Stimulated activated effector memory CD8-positive, alpha-beta T cell treated with anti-CD3 and anti-CD28 coated beads, Interleukin-12 subunit alpha, Interleukin-12 subunit beta, amount 100 ng/mL, for 72 hours (primary cell): Measurements from ENCODE around the gene SFRP2.

Experiments used
- ATAC-seq: fragments of 150-1000 bp; cut with Tn5 transposase; 2 replicates; pipeline ENCODE4 v1.10.0; 2021
- DNase-seq, 2 donors: peaks; one replicate each; pipeline ENCODE4 v3.0.0; 2021 to 2022; ENCODE audit warnings: low spot score in 2 of 2
- H3K27ac Mint-ChIP-seq: one replicate; pipeline ENCODE4 v1.8.0; 2022; ENCODE audit warnings: mild to moderate bottlenecking, mixed read lengths
- H3K36me3 Mint-ChIP-seq: one replicate; pipeline ENCODE4 v1.8.0; 2022; ENCODE audit warnings: mild to moderate bottlenecking, mixed read lengths
- H3K4me1 Mint-ChIP-seq: one replicate; pipeline ENCODE4 v1.8.0; 2022; ENCODE audit warnings: mixed read lengths
- H3K4me3 Mint-ChIP-seq: one replicate; pipeline ENCODE4 v1.8.0; 2022; ENCODE audit warnings: mild to moderate bottlenecking, mixed read lengths
- H3K9me3 Mint-ChIP-seq: one replicate; pipeline ENCODE4 v1.8.0; 2022; ENCODE audit warnings: mixed read lengths

SFRP2 gene

GRCh38 chr4:153788413-153789276 is at the start of gene SFRP2:
TSS of gene SFRP2 (minus strand) at chr4:153789083. CDS start at chr4:153788835, 248 bp downstream.
- no peak within 1 kb of the TSS for H3K27ac Mint-ChIP-seq
- H3K9me3 Mint-ChIP-seq = no peaks in the 10 kb centered on the region
- H3K4me3 Mint-ChIP-seq = peak within 1 kb of the TSS; percentile 44
- H3K36me3 Mint-ChIP-seq = no peaks in the 10 kb centered on the region
- H3K4me1 Mint-ChIP-seq = peaks cover 27% of the 10 kb centered on the region
- ATAC-seq (no peak), DNase-seq (no peak)

GRCh38 chr4:153838564-153838963 is 49.7 kb upstream of the SFRP2 start:
- DNase-seq (no peak), ATAC-seq (no peak)
- Mint-ChIP-seq H3K27ac (no peak overlapping the region), H3K4me1 (no peaks in the 10 kb centered on the region), H3K9me3 (no peaks in the 10 kb centered on the region), H3K36me3 (no peaks in the 10 kb centered on the region), H3K4me3 (no peak overlapping the region)

- Mint-ChIP-seq H3K9me3 (no peaks in the 10 kb centered on the region), H3K4me3 (no peak overlapping the region), H3K27ac (no peak overlapping the region), H3K36me3 (no peaks in the 10 kb centered on the region), H3K4me1 (no peaks in the 10 kb centered on the region)
- ATAC-seq (no peak), DNase-seq (no peak)
These were observed 46.0 kb upstream of the SFRP2 start for GRCh38 chr4:153834901-153835300.

GRCh38 chr4:153832720-153833287 is 43.9 kb upstream of the SFRP2 start:
- H3K4me1 Mint-ChIP-seq = no peaks in the 10 kb centered on the region
- ATAC-seq (no peak), DNase-seq (no peak)
- H3K4me3 Mint-ChIP-seq = no peak overlapping the region
- no peak overlapping the region for H3K27ac Mint-ChIP-seq
- H3K36me3 Mint-ChIP-seq = no peaks in the 10 kb centered on the region
- H3K9me3 Mint-ChIP-seq = no peaks in the 10 kb centered on the region

- ATAC-seq = no peak
- H3K4me3 Mint-ChIP-seq = no peak overlapping the region
- no peaks in the 10 kb centered on the region for H3K4me1 Mint-ChIP-seq
- DNase-seq = no peak
- no peaks in the 10 kb centered on the region for H3K36me3 Mint-ChIP-seq
- no peak overlapping the region for H3K27ac Mint-ChIP-seq
- H3K9me3 Mint-ChIP-seq = no peaks in the 10 kb centered on the region
These were observed 43.2 kb upstream of the SFRP2 start for GRCh38 chr4:153832054-153832453.

GRCh38 chr4:153831245-153831644 is 42.4 kb upstream of the SFRP2 start:
- Mint-ChIP-seq H3K9me3 (no peaks in the 10 kb centered on the region), H3K4me1 (no peaks in the 10 kb centered on the region), H3K36me3 (no peaks in the 10 kb centered on the region), H3K27ac (no peak overlapping the region), H3K4me3 (no peak overlapping the region)
- ATAC-seq = no peak
- DNase-seq = no peak

GRCh38 chr4:153825691-153826090 is 36.8 kb upstream of the SFRP2 start:
- ATAC-seq = no peak
- no peak for DNase-seq
- Mint-ChIP-seq H3K9me3 (no peaks in the 10 kb centered on the region), H3K27ac (no peak overlapping the region), H3K4me3 (no peak overlapping the region), H3K4me1 (no peaks in the 10 kb centered on the region), H3K36me3 (no peaks in the 10 kb centered on the region)

GRCh38 chr4:153825126-153825525 is 36.2 kb upstream of the SFRP2 start:
- H3K4me1 Mint-ChIP-seq = no peaks in the 10 kb centered on the region
- DNase-seq (no peak), ATAC-seq (no peak)
- H3K4me3 Mint-ChIP-seq = no peak overlapping the region
- no peak overlapping the region for H3K27ac Mint-ChIP-seq
- no peaks in the 10 kb centered on the region for H3K36me3 Mint-ChIP-seq
- H3K9me3 Mint-ChIP-seq = no peaks in the 10 kb centered on the region

- no peaks in the 10 kb centered on the region for H3K4me1 Mint-ChIP-seq
- H3K4me3 Mint-ChIP-seq = no peak overlapping the region
- no peak overlapping the region for H3K27ac Mint-ChIP-seq
- no peaks in the 10 kb centered on the region for H3K36me3 Mint-ChIP-seq
- H3K9me3 Mint-ChIP-seq = no peaks in the 10 kb centered on the region
- ATAC-seq = no peak
- no peak for DNase-seq
These were observed 35.6 kb upstream of the SFRP2 start for GRCh38 chr4:153824501-153824900.

GRCh38 chr4:153823483-153823882 is 34.6 kb upstream of the SFRP2 start:
- no peaks in the 10 kb centered on the region for H3K36me3 Mint-ChIP-seq
- no peaks in the 10 kb centered on the region for H3K4me1 Mint-ChIP-seq
- H3K4me3 Mint-ChIP-seq = no peak overlapping the region
- ATAC-seq (no peak), DNase-seq (no peak)
- H3K27ac Mint-ChIP-seq = no peak overlapping the region
- no peaks in the 10 kb centered on the region for H3K9me3 Mint-ChIP-seq

- H3K4me1 Mint-ChIP-seq = no peaks in the 10 kb centered on the region
- no peaks in the 10 kb centered on the region for H3K9me3 Mint-ChIP-seq
- no peak overlapping the region for H3K27ac Mint-ChIP-seq
These were observed 33.4 kb upstream of the SFRP2 start for GRCh38 chr4:153822316-153822715.

GRCh38 chr4:153817466-153817865 is 28.6 kb upstream of the SFRP2 start:
- Mint-ChIP-seq H3K9me3 (no peaks in the 10 kb centered on the region), H3K36me3 (no peaks in the 10 kb centered on the region), H3K4me1 (no peaks in the 10 kb centered on the region), H3K4me3 (no peak overlapping the region), H3K27ac (no peak overlapping the region)
- DNase-seq = no peak
- ATAC-seq = no peak

More at GRCh38 chr4:153822316-153822715, 33.4 kb upstream of the SFRP2 start:
- Mint-ChIP-seq H3K36me3 (no peaks in the 10 kb centered on the region), H3K4me3 (no peak overlapping the region)
- ATAC-seq (no peak), DNase-seq (no peak)

GRCh38 chr4:153816542-153816941 is 27.7 kb upstream of the SFRP2 start:
- DNase-seq = no peak
- Mint-ChIP-seq H3K9me3 (no peaks in the 10 kb centered on the region), H3K27ac (no peak overlapping the region), H3K36me3 (no peaks in the 10 kb centered on the region), H3K4me3 (no peak overlapping the region), H3K4me1 (no peaks in the 10 kb centered on the region)
- ATAC-seq = no peak

- no peak for ATAC-seq
- Mint-ChIP-seq H3K4me1 (peaks cover 2% of the 10 kb centered on the region), H3K36me3 (no peaks in the 10 kb centered on the region), H3K9me3 (no peaks in the 10 kb centered on the region), H3K4me3 (no peak overlapping the region), H3K27ac (no peak overlapping the region)
- no peak for DNase-seq
These were observed 25.9 kb upstream of the SFRP2 start for GRCh38 chr4:153814789-153815188.

- ATAC-seq (no peak), DNase-seq (no peak)
- no peak overlapping the region for H3K4me3 Mint-ChIP-seq
- H3K9me3 Mint-ChIP-seq = no peaks in the 10 kb centered on the region
- no peaks in the 10 kb centered on the region for H3K36me3 Mint-ChIP-seq
- H3K27ac Mint-ChIP-seq = no peak overlapping the region
- H3K4me1 Mint-ChIP-seq = peaks cover 7% of the 10 kb centered on the region
These were observed 21.3 kb upstream of the SFRP2 start for GRCh38 chr4:153809916-153810810.
